Measurements from ENCODE around the gene CAAP1. TPM values are rescaled to one million over a fixed set of nuclear protein-coding genes. Genes with fewer than 3 reads are reported as not detected.

The CAAP1 gene
- total and polyA plus RNA-seq, 10 of the 15 experiments (the other 5 are each of a cell fraction or from before 2014, with no cell fraction given): 11.0 to 27.5 (median 20.5) TPM

DNA sequence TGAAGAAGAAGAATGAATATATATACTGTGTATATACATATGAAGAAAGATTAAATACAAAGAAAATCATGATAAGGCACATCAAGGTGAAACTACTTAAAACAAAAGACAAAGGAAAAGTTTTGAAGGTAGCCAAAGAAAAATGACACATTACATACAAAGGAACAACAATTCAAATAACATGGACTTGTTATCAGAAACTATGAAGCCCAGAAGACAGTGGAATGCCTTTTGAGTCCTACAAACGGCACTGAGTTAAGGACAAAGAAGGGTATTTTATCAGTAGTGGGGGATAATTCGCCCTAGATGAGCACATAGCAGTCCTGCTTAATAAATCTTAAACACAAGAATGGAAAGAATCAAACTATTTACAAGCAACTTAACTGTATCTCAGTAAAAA is 77.8 kb downstream of the CAAP1 start:
- intact Hi-C loops (cut with micrococcal nuclease; ENCODE audit: unreplicated experiment): no loop called here
- in situ Hi-C loops (cut with MboI): no loop called here
- no peak overlapping the region for H2AFZ ChIP-seq (ENCODE audit: control insufficient read depth, low read depth, low read length)
- 15% methylated on average over 2 of the region's 2 CpGs for WGBS (ENCODE audit: insufficient coverage, insufficient replicate concordance, low lambda C conversion rate, missing lambda C conversion rate)
- no peak overlapping the region for H3K4me3 ChIP-seq
- POLR2A ChIA-PET: no interaction called here
- H3K9ac ChIP-seq (ENCODE audit: control insufficient read depth, insufficient read depth, low read length): no peak overlapping the region
- SMC1A ChIA-PET (ENCODE audit: uncharacterized antibody, unreplicated experiment): no interaction called here
- H3K4me2 ChIP-seq (ENCODE audit: control insufficient read depth, insufficient read depth): no peak overlapping the region
- no TSS peak for BruUV-seq (replicated peaks)
- ATAC-seq (no peak), DNase-seq (ENCODE audit: low read depth, low spot score) (no peak), FAIRE-seq (no peak)
- no peaks in the 10 kb centered on the region for H3K4me1 ChIP-seq (ENCODE audit: control insufficient read depth, insufficient read depth, low read length)
- RAD21 ChIA-PET (ENCODE audit: unreplicated experiment): no interaction called here
- no peak for TF ChIP-seq SP1 (IDR thresholded peaks at IDR 0.05; ENCODE audit: low read depth, low read length)
- no peak for TF ChIP-seq DPF2 (IDR thresholded peaks at IDR 0.05)
- no peak for TF ChIP-seq RFX5 (IDR thresholded peaks at IDR 0.05; ENCODE audit: low read depth, low read length)
- no peak for TF ChIP-seq TBL1XR1 (IDR thresholded peaks at IDR 0.05; ENCODE audit: low read depth, low read length)
- TF ChIP-seq KDM1A (IDR thresholded peaks at IDR 0.05; ENCODE audit: borderline replicate concordance): no peak
- no peak for TF ChIP-seq SREBF2 (IDR thresholded peaks at IDR 0.05; ENCODE audit: low read length)
- no peak for TF ChIP-seq ZNF207 (IDR thresholded peaks at IDR 0.05; ENCODE audit: borderline replicate concordance)
- TF ChIP-seq RBBP5 (conservative IDR thresholded peaks at IDR 0.05): no peak
- TF ChIP-seq, protein P1, sequence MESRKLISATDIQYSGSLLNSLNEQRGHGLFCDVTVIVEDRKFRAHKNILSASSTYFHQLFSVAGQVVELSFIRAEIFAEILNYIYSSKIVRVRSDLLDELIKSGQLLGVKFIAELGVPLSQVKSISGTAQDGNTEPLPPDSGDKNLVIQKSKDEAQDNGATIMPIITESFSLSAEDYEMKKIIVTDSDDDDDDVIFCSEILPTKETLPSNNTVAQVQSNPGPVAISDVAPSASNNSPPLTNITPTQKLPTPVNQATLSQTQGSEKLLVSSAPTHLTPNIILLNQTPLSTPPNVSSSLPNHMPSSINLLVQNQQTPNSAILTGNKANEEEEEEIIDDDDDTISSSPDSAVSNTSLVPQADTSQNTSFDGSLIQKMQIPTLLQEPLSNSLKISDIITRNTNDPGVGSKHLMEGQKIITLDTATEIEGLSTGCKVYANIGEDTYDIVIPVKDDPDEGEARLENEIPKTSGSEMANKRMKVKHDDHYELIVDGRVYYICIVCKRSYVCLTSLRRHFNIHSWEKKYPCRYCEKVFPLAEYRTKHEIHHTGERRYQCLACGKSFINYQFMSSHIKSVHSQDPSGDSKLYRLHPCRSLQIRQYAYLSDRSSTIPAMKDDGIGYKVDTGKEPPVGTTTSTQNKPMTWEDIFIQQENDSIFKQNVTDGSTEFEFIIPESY (IDR thresholded peaks at IDR 0.05): no peak
- TF ChIP-seq YY1 (IDR thresholded peaks at IDR 0.05; ENCODE audit: low read depth, low read length): no peak
- TF ChIP-seq, protein P2, sequence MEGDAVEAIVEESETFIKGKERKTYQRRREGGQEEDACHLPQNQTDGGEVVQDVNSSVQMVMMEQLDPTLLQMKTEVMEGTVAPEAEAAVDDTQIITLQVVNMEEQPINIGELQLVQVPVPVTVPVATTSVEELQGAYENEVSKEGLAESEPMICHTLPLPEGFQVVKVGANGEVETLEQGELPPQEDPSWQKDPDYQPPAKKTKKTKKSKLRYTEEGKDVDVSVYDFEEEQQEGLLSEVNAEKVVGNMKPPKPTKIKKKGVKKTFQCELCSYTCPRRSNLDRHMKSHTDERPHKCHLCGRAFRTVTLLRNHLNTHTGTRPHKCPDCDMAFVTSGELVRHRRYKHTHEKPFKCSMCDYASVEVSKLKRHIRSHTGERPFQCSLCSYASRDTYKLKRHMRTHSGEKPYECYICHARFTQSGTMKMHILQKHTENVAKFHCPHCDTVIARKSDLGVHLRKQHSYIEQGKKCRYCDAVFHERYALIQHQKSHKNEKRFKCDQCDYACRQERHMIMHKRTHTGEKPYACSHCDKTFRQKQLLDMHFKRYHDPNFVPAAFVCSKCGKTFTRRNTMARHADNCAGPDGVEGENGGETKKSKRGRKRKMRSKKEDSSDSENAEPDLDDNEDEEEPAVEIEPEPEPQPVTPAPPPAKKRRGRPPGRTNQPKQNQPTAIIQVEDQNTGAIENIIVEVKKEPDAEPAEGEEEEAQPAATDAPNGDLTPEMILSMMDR (IDR thresholded peaks at IDR 0.05 in 2 of 3, conservative IDR thresholded peaks at IDR 0.05 in 1 of 3; ENCODE audit: control insufficient read depth in 2 of 3, extremely low read depth in 1 of 3, insufficient read depth in 1 of 3, low read depth in 3 of 3, low read length in 3 of 3): no peak
- no peak for TF ChIP-seq NFXL1 (IDR thresholded peaks at IDR 0.05; ENCODE audit: borderline replicate concordance)
- no peak for TF ChIP-seq NRF1 (conservative IDR thresholded peaks at IDR 0.05; ENCODE audit: low read depth, low read length)
- TF ChIP-seq CBFB (IDR thresholded peaks at IDR 0.05; ENCODE audit: low read depth): no peak
- CTCF ChIA-PET: no interaction called here
- H4K20me1 ChIP-seq (ENCODE audit: control insufficient read depth, insufficient read depth): no peaks in the 10 kb centered on the region
- peaks cover 3% of the 10 kb centered on the region; the same call in 2 of the 3 replicates for H3K9me3 ChIP-seq (replicated peaks; ENCODE audit: control insufficient read depth, insufficient read depth, low read length)
- no peak overlapping the region for H3K27ac ChIP-seq (ENCODE audit: control insufficient read depth, insufficient read depth)
- H3K79me2 ChIP-seq (ENCODE audit: control insufficient read depth, insufficient read depth, low read length): no peaks in the 10 kb centered on the region
- no peaks in the 10 kb centered on the region for H3K36me3 ChIP-seq (ENCODE audit: control insufficient read depth in 2 of 2, insufficient read depth in 2 of 2, low read length in 1 of 2)
- H3K27me3 ChIP-seq (replicated peaks in 1 of 2; ENCODE audit: control insufficient read depth in 2 of 2, insufficient read depth in 2 of 2, low read length in 1 of 2): no peaks in the 10 kb centered on the region
